HCT116 (cell line): ENCODE results near the gene CD1C. TPM values are rescaled to one million over a fixed set of nuclear protein-coding genes. Genes with fewer than 3 reads are reported as not detected.

Experiments
- ATAC-seq: fragments of 200-7000 bp; cut with Tn5 transposase; 2 replicates; pipeline ENCODE4 v1.9.1; 2020; ENCODE audit warnings: mild to moderate bottlenecking, moderate library complexity
- BruUV-seq: library from RNA; stranded (reverse); fragments of 400-500 nt; replicated peaks from 2 replicates; lab custom pipeline; 2021; lab: Mats Ljungman, UMichigan
- CTCF ChIA-PET: fragments of 300-600 bp; sonication (Branson Sonifier 250); formaldehyde crosslinking; loops from one replicate; lab custom pipeline; 2021; ENCODE audit warnings: antibody characterized with exemption; lab: Charles Lee
- POLR2A ChIA-PET: fragments of 300-600, 350-600 bp; sonication (Branson Sonifier 250); formaldehyde crosslinking; loops from one replicate; lab custom pipeline; 2021; ENCODE audit warnings: antibody characterized with exemption; lab: Charles Lee
- RAD21 ChIA-PET, 2 experiments: fragments of 300-600 bp; sonication (Branson Sonifier 250); formaldehyde crosslinking; loops; one replicate each; lab custom pipeline; 2023; ENCODE audit warnings: low total read pairs in 2 of 2; ENCODE audit not compliant: uncharacterized antibody in 2 of 2, unreplicated experiment in 2 of 2, low non-redundant PET in 1 of 2; lab: Charles Lee
- DNase-seq: peaks from one replicate; pipeline ENCODE4 v3.0.0-alpha.2; 2010; ENCODE audit warnings: low read depth, low spot score
- H2AFZ ChIP-seq: fragments of 200-600 bp; shearing (Covaris generic), sonication (generic); 2 replicates; pipeline ENCODE4 v1.6.1; 2017; ENCODE audit warnings: low read depth, mixed run types, mixed read lengths, antibody characterized with exemption, low read length; ENCODE audit not compliant: poor library complexity, severe bottlenecking
- H3K27ac ChIP-seq: 2 replicates; pipeline ENCODE4 v1.5.1; 2012; ENCODE audit warnings: low read depth, low read length
- H3K27me3 ChIP-seq: fragments of 200-600 bp; sonication (generic); 2 replicates; pipeline ENCODE4 v1.6.1; 2016; ENCODE audit warnings: mixed run types, low read length, mixed read lengths; ENCODE audit not compliant: insufficient read depth
- H3K36me3 ChIP-seq, 2 experiments: fragments of 200-500 bp in 1 of 2; fragments of 200-600 bp in 1 of 2; sonication (Bioruptor generic) in 1 of 2; sonication (generic) in 1 of 2; 2 replicates each; pipeline versions ENCODE4 v1.5.1 to v1.6.1; 2014 to 2016; ENCODE audit warnings: low read length in 2 of 2, inconsistent platforms in 1 of 2, mixed read lengths in 1 of 2, mixed run types in 1 of 2; ENCODE audit not compliant: insufficient read depth in 2 of 2, control insufficient read depth in 1 of 2
- H3K4me1 ChIP-seq, 2 experiments: fragments of 200-600 bp in 1 of 2; sonication (generic) in 1 of 2; 2 replicates each; pipeline versions ENCODE4 v1.5.1 to v1.6.1; 2012 to 2017; ENCODE audit warnings: low read length in 2 of 2, inconsistent platforms in 1 of 2, mild to moderate bottlenecking in 1 of 2, mixed read lengths in 1 of 2, mixed run types in 1 of 2, moderate library complexity in 1 of 2; ENCODE audit not compliant: insufficient read depth in 2 of 2, control insufficient read depth in 1 of 2
- H3K4me2 ChIP-seq: fragments of 200-600 bp; sonication (generic); 2 replicates; pipeline ENCODE4 v1.6.1; 2017; ENCODE audit warnings: mixed run types, low read length, mixed read lengths
- H3K4me3 ChIP-seq, 2 experiments: fragments of 200-600 bp in 1 of 2; sonication (generic) in 1 of 2; replicated peaks in 1 of 2; 2 replicates each; pipeline ENCODE4 v1.5.1; 2011 to 2016; ENCODE audit warnings: low read length in 2 of 2, control low read depth in 1 of 2, low read depth in 1 of 2, mild to moderate bottlenecking in 1 of 2, mixed read lengths in 1 of 2, mixed run types in 1 of 2
- H3K79me2 ChIP-seq: fragments of 200-600 bp; sonication (generic); 2 replicates; pipeline ENCODE4 v1.6.1; 2017; ENCODE audit warnings: mild to moderate bottlenecking, mixed run types, low read length, moderate library complexity, mixed read lengths; ENCODE audit not compliant: insufficient read depth
- H3K9ac ChIP-seq: fragments of 200-600 bp; sonication (generic); 2 replicates; pipeline ENCODE4 v1.6.1; 2016; ENCODE audit warnings: low read length, mixed read lengths
- H3K9me2 ChIP-seq: fragments of 200-600 bp; sonication (generic), shearing (Covaris generic); 2 replicates; pipeline ENCODE4 v1.6.1; 2017; ENCODE audit warnings: mixed run types, mild to moderate bottlenecking, moderate library complexity; ENCODE audit not compliant: insufficient read depth
- H3K9me3 ChIP-seq, 2 experiments: fragments of 200-500 bp in 1 of 2; fragments of 200-600 bp in 1 of 2; sonication (Bioruptor generic) in 1 of 2; sonication (generic) in 1 of 2; 2 replicates each; pipeline ENCODE4 v1.6.1; 2014 to 2017; ENCODE audit warnings: low read length in 2 of 2, mixed read lengths in 2 of 2, inconsistent platforms in 1 of 2, low read depth in 1 of 2, mild to moderate bottlenecking in 1 of 2, mixed run types in 1 of 2, moderate library complexity in 1 of 2; ENCODE audit not compliant: control insufficient read depth in 1 of 2, insufficient read depth in 1 of 2
- H4K20me1 ChIP-seq: fragments of 200-600 bp; sonication (generic), shearing (Covaris generic); 2 replicates; pipeline ENCODE4 v1.6.1; 2017; ENCODE audit warnings: mixed run types, mild to moderate bottlenecking, moderate library complexity; ENCODE audit not compliant: insufficient read depth
- CBX3 ChIP-seq: IDR thresholded peaks from 2 replicates; pipeline ENCODE4 v1.6.1; 2012; ENCODE audit warnings: low read depth
- CEBPB ChIP-seq: IDR thresholded peaks from 2 replicates; pipeline ENCODE4 v1.6.1; 2012; ENCODE audit warnings: low read depth
- CTCF ChIP-seq, 3 experiments: fragments of 200-600 bp in 1 of 3; sonication (generic) in 1 of 3; IDR thresholded peaks in 2 of 3; conservative IDR thresholded peaks in 1 of 3; 2 replicates each; pipeline ENCODE4 v1.5.1; 2012 to 2017; ENCODE audit warnings: low read depth in 2 of 3, low read length in 2 of 3, antibody characterized with exemption in 1 of 3, borderline replicate concordance in 1 of 3, control low read depth in 1 of 3, mild to moderate bottlenecking in 1 of 3, mixed read lengths in 1 of 3, mixed run types in 1 of 3, moderate library complexity in 1 of 3; ENCODE audit not compliant: insufficient read depth in 1 of 3
- ELF1 ChIP-seq: IDR thresholded peaks from 2 replicates; pipeline ENCODE4 v1.6.1; 2012; ENCODE audit warnings: low read depth, borderline replicate concordance
- EZH2 ChIP-seq: fragments of 200-600 bp; sonication (generic); IDR thresholded peaks from 2 replicates; pipeline ENCODE4 v1.6.1; 2017; ENCODE audit warnings: antibody characterized with exemption, mixed run types
- EZH2phosphoT487 ChIP-seq: fragments of 200-600 bp; IDR thresholded peaks from 2 replicates; pipeline ENCODE4 v1.6.1; 2018; ENCODE audit warnings: antibody characterized with exemption, borderline replicate concordance
- JUND ChIP-seq: IDR thresholded peaks from 2 replicates; pipeline ENCODE4 v1.6.1; 2012
- POLR2A ChIP-seq: IDR thresholded peaks from 2 replicates; pipeline ENCODE4 v1.7.0; 2011; ENCODE audit warnings: borderline replicate concordance; ENCODE audit not compliant: insufficient read depth, insufficient read length; ENCODE audit errors: extremely low read depth
- POLR2AphosphoS5 ChIP-seq: IDR thresholded peaks from 2 replicates; pipeline ENCODE4 v1.6.1; 2011; ENCODE audit warnings: mild to moderate bottlenecking, low read depth, low read length, moderate library complexity
- RAD21 ChIP-seq: IDR thresholded peaks from 2 replicates; pipeline ENCODE4 v1.6.1; 2012; ENCODE audit warnings: low read depth, mild to moderate bottlenecking
- SIN3A ChIP-seq: IDR thresholded peaks from 2 replicates; pipeline ENCODE4 v1.6.1; 2012; ENCODE audit warnings: low read depth
- SP1 ChIP-seq: IDR thresholded peaks from 2 replicates; pipeline ENCODE4 v1.6.1; 2012; ENCODE audit warnings: low read depth
- SRF ChIP-seq: IDR thresholded peaks from 2 replicates; pipeline ENCODE4 v1.6.1; 2012; ENCODE audit warnings: low read depth
- TCF7L2 ChIP-seq: IDR thresholded peaks from 2 replicates; pipeline ENCODE4 v1.7.0; 2011; ENCODE audit warnings: borderline replicate concordance, inconsistent platforms; ENCODE audit not compliant: insufficient read depth, insufficient read length; ENCODE audit errors: extremely low read depth
- YY1 ChIP-seq: IDR thresholded peaks from 2 replicates; pipeline ENCODE4 v1.6.1; 2011; ENCODE audit warnings: low read length, low read depth, moderate library complexity, mild to moderate bottlenecking; ENCODE audit not compliant: insufficient replicate concordance; ENCODE audit errors: extremely low read depth
- ZBTB33 ChIP-seq: IDR thresholded peaks from 2 replicates; pipeline ENCODE4 v1.6.1; 2011; ENCODE audit warnings: mild to moderate bottlenecking, low read length, moderate library complexity; ENCODE audit not compliant: insufficient replicate concordance; ENCODE audit errors: extremely low read depth
- ZFX ChIP-seq: fragments of 450-650 bp; IDR thresholded peaks from 2 replicates; pipeline ENCODE4 v1.6.1; 2017
- ZNF274 ChIP-seq: fragments of 200-500 bp; sonication (Bioruptor generic); IDR thresholded peaks from 2 replicates; pipeline ENCODE4 v1.6.1; 2014; ENCODE audit warnings: mild to moderate bottlenecking, low read depth, low read length, inconsistent platforms
- intact Hi-C: fragments of 100-400 bp; cut with micrococcal nuclease; formaldehyde crosslinking; loops from 2 replicates; pipeline ENCODE4 v1.10.0; 2022
- total RNA-seq: library from RNA; stranded (reverse); gene quantifications from one replicate; pipeline ENCODE4 v1.2.1, GENCODE V29; 2021; ENCODE audit not compliant: unreplicated experiment
- TF ChIP-seq, protein P1 (sequence below): IDR thresholded peaks from 2 replicates; pipeline ENCODE4 v1.6.1; 2012; ENCODE audit warnings: low read depth
- TF ChIP-seq, protein P2 (sequence below): IDR thresholded peaks from 2 replicates; pipeline ENCODE4 v1.6.1; 2012

The CD1C gene
- total RNA-seq, 1 experiment from 2014 or later, result not detected

GRCh38 chr1:158328426-158328825, 38.7 kb downstream of the CD1C start:
- no peaks in the 10 kb centered on the region for H3K4me1 ChIP-seq
- ChIA-PET CTCF (no interaction called here), RAD21 (no interaction called here), POLR2A (no interaction called here)
- no peaks in the 10 kb centered on the region for H3K9me3 ChIP-seq
- ATAC-seq (no peak), DNase-seq (no peak)
- H3K9ac ChIP-seq, result no peak overlapping the region
- BruUV-seq, result no TSS peak
- no peak overlapping the region for H3K4me3 ChIP-seq
- TF ChIP-seq CTCF (IDR thresholded peaks at IDR 0.05 in 2 of 3, conservative IDR thresholded peaks at IDR 0.05 in 1 of 3; ENCODE audit: borderline replicate concordance in 1 of 3, insufficient read depth in 1 of 3, low read depth in 2 of 3, low read length in 2 of 3), result no peak
- no peak for TF ChIP-seq TCF7L2
- TF ChIP-seq EZH2phosphoT487, result no peak
- no peak for TF ChIP-seq SP1
- TF ChIP-seq JUND, result no peak
- TF ChIP-seq, protein P1, sequence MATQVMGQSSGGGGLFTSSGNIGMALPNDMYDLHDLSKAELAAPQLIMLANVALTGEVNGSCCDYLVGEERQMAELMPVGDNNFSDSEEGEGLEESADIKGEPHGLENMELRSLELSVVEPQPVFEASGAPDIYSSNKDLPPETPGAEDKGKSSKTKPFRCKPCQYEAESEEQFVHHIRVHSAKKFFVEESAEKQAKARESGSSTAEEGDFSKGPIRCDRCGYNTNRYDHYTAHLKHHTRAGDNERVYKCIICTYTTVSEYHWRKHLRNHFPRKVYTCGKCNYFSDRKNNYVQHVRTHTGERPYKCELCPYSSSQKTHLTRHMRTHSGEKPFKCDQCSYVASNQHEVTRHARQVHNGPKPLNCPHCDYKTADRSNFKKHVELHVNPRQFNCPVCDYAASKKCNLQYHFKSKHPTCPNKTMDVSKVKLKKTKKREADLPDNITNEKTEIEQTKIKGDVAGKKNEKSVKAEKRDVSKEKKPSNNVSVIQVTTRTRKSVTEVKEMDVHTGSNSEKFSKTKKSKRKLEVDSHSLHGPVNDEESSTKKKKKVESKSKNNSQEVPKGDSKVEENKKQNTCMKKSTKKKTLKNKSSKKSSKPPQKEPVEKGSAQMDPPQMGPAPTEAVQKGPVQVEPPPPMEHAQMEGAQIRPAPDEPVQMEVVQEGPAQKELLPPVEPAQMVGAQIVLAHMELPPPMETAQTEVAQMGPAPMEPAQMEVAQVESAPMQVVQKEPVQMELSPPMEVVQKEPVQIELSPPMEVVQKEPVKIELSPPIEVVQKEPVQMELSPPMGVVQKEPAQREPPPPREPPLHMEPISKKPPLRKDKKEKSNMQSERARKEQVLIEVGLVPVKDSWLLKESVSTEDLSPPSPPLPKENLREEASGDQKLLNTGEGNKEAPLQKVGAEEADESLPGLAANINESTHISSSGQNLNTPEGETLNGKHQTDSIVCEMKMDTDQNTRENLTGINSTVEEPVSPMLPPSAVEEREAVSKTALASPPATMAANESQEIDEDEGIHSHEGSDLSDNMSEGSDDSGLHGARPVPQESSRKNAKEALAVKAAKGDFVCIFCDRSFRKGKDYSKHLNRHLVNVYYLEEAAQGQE, result no peak
- no peak for TF ChIP-seq POLR2A
- TF ChIP-seq SIN3A, result no peak
- TF ChIP-seq, protein P2, sequence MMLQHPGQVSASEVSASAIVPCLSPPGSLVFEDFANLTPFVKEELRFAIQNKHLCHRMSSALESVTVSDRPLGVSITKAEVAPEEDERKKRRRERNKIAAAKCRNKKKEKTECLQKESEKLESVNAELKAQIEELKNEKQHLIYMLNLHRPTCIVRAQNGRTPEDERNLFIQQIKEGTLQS, result no peak
- TF ChIP-seq ZBTB33, result no peak
- TF ChIP-seq YY1, result no peak
- no peak for TF ChIP-seq CBX3
- TF ChIP-seq POLR2AphosphoS5, result no peak
- TF ChIP-seq ELF1, result no peak
- TF ChIP-seq CEBPB, result no peak
- TF ChIP-seq ZFX, result no peak
- no peak for TF ChIP-seq RAD21
- no peak for TF ChIP-seq ZNF274
- TF ChIP-seq SRF, result no peak
- no peak for TF ChIP-seq EZH2
- no peaks in the 10 kb centered on the region for H3K9me2 ChIP-seq
- no peaks in the 10 kb centered on the region for H3K36me3 ChIP-seq
- no peaks in the 10 kb centered on the region for H4K20me1 ChIP-seq
- intact Hi-C loops, result loop anchor here (5.0 kb wide), 1 partner anchor 126 kb away; no protein-coding TSS in a partner anchor
- H3K27me3 ChIP-seq, result peaks cover 21% of the 10 kb centered on the region
- no peak overlapping the region for H3K27ac ChIP-seq
- no peaks in the 10 kb centered on the region for H3K79me2 ChIP-seq
- no peak overlapping the region for H3K4me2 ChIP-seq
- H2AFZ ChIP-seq, result no peak overlapping the region
